Measurements from ENCODE around the gene MAGEB17.

MAGEB17 gene

GRCh38 chrX:16210061-16210460 lies 42.8 kb downstream of the MAGEB17 start:
- DNase-seq (ENCODE audit: low spot score): no peak

DNA sequence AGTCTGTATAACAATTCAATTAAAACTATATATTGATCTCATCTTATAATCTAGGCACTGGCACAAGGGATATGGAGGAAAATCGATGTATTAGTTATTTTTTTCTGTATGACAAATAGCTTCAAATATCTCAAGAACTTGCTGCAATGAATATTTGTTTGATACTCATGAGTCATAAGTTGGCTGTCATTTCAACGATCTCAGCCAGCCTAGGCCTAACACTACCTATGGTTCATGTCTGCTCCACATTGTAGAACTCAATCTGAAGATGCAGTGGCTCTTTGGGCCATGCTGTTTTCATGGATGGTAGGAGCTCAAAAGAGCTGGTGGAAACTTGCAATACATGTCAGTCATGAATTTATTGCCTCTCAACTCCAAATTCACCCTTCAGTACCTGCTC lies 44.7 kb downstream of the MAGEB17 start:
- DNase-seq (ENCODE audit: low spot score): no peak

GRCh38 chrX:16212436-16212835 lies 45.2 kb downstream of the MAGEB17 start:
- no peak for DNase-seq (ENCODE audit: low spot score)

DNA sequence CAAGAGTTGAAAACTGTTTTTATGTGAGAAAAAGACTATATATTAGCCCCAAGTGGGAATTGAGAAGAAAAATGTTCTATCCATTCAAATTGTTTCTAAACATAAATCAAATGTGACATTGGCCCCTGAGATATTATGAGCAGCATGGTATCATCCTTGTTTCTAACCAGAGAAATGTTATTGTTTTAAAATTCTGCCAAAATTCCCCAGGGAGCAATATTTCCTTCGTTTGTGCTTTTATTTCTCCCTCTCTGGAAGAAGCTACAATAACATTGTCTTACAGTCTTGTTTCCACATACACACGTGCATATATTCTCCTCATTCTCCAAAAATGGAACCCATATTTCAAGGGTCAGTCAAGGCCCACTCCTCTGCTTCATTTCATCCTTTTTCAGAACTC lies 46.7 kb downstream of the MAGEB17 start:
- no peak for DNase-seq (ENCODE audit: low spot score)

GRCh38 chrX:16215660-16216059 lies 48.4 kb downstream of the MAGEB17 start:
- DNase-seq (ENCODE audit: low spot score): no peak

All from CD4-positive, alpha-beta T cell treated with Interleukin-2 at 100 ng/mL for 4 hours (primary cell).